Measurements from ENCODE around the gene PTPRT. TPM values are rescaled to one million over a fixed set of nuclear protein-coding genes. Genes with fewer than 3 reads are reported as not detected.

The PTPRT gene
- total RNA-seq, 1 donor, result 0.72 TPM

- no peak for DNase-seq (ENCODE audit: low read depth)
- H3K4me3 ChIP-seq (ENCODE audit: low read depth, low read length), result no peak overlapping the region
- TF ChIP-seq, protein P1, sequence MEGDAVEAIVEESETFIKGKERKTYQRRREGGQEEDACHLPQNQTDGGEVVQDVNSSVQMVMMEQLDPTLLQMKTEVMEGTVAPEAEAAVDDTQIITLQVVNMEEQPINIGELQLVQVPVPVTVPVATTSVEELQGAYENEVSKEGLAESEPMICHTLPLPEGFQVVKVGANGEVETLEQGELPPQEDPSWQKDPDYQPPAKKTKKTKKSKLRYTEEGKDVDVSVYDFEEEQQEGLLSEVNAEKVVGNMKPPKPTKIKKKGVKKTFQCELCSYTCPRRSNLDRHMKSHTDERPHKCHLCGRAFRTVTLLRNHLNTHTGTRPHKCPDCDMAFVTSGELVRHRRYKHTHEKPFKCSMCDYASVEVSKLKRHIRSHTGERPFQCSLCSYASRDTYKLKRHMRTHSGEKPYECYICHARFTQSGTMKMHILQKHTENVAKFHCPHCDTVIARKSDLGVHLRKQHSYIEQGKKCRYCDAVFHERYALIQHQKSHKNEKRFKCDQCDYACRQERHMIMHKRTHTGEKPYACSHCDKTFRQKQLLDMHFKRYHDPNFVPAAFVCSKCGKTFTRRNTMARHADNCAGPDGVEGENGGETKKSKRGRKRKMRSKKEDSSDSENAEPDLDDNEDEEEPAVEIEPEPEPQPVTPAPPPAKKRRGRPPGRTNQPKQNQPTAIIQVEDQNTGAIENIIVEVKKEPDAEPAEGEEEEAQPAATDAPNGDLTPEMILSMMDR (IDR thresholded peaks at IDR 0.05; ENCODE audit: insufficient read depth, low read length), result no peak
These were observed 829.1 kb downstream of the PTPRT start for GRCh38 chr20:42360621-42361020.

DNA sequence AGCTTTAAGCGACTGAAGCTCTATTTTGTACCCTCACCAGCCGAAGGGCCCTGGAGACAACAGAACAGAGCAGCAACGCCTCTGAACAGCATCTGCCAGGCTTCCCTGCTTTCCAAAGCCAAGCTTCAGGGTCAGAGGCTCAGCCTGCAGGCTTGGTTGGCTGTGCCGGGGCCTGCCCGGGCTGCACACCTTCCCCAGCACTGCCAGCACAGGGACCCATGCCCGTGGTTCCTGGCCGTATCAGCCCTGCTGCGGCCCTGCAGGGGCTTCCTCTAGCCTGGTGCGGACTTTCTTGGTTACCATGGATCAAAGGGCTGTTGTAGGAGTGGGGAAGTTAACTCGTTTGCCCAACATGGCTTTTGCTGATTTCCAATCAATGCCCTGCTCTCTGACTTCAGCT lies 830.1 kb downstream of the PTPRT start:
- no peak overlapping the region for H3K4me3 ChIP-seq (ENCODE audit: low read depth, low read length)
- DNase-seq (ENCODE audit: low read depth), result no peak
- TF ChIP-seq, protein P1 (IDR thresholded peaks at IDR 0.05; ENCODE audit: insufficient read depth, low read length), result no peak

- TF ChIP-seq, protein P1 (IDR thresholded peaks at IDR 0.05; ENCODE audit: insufficient read depth, low read length), result no peak
- H3K4me3 ChIP-seq (ENCODE audit: low read depth, low read length), result no peak overlapping the region
- DNase-seq (ENCODE audit: low read depth), result no peak
These were observed 837.6 kb downstream of the PTPRT start for GRCh38 chr20:42352096-42352495.

DNA sequence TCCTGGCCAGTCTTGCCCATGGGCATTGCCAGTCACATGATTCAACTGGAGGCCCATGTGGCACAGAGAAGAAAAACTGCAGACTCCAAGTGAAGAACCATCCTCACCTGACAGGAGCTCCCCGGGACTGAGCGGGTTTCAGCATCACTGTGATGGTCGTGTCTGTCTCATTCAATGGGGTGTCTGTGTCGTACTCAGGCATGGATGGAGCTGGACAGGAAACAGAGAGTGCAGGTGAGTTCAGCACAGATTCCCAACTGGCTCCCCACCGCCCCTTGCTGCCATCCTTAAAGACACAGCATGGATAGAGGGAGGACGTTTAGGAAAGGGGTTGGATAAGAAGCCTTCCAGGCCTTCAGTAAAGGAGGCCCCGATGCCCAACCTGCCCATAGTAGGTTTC lies 839.2 kb downstream of the PTPRT start:
- no peak for DNase-seq (ENCODE audit: low read depth)
- H3K4me3 ChIP-seq (ENCODE audit: low read depth, low read length), result no peak overlapping the region
- TF ChIP-seq, protein P1 (IDR thresholded peaks at IDR 0.05; ENCODE audit: insufficient read depth, low read length), result no peak

DNA sequence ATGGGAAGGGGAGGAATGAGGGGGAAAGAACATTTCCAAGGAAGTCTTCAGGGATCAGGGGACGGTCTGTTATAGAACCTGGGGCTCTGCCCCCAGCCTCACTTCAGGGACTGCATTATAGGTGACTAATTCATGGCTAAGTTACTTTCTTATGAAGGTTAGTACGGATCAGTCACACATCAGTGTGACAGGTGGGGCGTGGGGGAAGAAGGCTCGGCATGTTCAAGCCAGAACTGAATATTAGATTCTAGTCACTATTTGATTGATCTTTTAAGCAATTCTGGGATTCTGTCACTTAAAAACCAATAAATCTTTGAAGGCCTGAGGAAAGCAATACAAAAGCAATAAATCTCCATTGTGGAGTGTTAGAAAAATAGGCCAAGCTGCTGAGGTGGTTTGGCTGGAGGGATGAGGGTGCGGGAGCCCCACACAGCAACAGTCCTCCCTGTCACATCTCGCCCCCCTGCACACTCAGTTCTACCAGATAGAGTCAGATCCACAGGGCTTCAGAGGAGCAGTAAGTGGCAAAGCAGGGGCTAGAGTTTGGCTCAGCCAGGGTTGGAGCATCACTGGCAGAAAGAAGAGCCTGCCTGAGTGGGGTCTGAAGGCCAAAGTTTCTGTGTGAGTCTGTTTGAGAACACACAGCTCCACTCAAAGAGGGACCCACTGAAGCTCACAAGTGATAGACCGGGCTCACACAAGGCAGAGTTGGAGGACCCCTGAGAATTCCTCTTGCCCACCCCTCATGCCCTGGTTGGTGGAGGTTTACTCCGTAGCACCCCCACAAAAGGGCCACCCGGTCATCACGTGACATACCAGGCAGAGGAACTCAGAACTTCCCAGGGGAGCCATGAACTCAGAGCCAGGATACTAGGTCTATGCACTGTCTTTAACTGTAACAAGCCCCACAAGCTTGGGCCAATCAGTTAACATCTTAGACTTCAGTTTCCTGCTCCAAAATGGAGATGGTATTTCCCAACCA lies 843.2 kb downstream of the PTPRT start:
- TF ChIP-seq, protein P1 (IDR thresholded peaks at IDR 0.05; ENCODE audit: insufficient read depth, low read length), result no peak
- no peak overlapping the region for H3K4me3 ChIP-seq (ENCODE audit: low read depth, low read length)
- DNase-seq (ENCODE audit: low read depth), result no peak

GRCh38 chr20:42341654-42342053 lies 848.1 kb downstream of the PTPRT start:
- TF ChIP-seq, protein P1 (IDR thresholded peaks at IDR 0.05; ENCODE audit: insufficient read depth, low read length), result no peak
- DNase-seq (ENCODE audit: low read depth), result no peak
- no peak overlapping the region for H3K4me3 ChIP-seq (ENCODE audit: low read depth, low read length)
